ENCODE measurements around the gene RNASEH2B. TPM values are rescaled to one million over a fixed set of nuclear protein-coding genes. Genes with fewer than 3 reads are reported as not detected.

The RNASEH2B gene
- total and polyA plus RNA-seq, 2 of the 8 experiments (the other 6 are each of a cell fraction or from before 2014, with no cell fraction given): 19.3 to 43.9 TPM

- Histone ChIP-seq H3K14ac (ENCODE audit: insufficient read length) (no peak overlapping the region), H2AFZ (ENCODE audit: low read length) (no peak overlapping the region), H2BK20ac (ENCODE audit: low read length) (no peak overlapping the region), H3K27me3 (replicated peaks in 1 of 4; ENCODE audit: control insufficient read depth in 3 of 4, extremely low read depth in 1 of 4, insufficient read depth in 3 of 4, low read length in 3 of 4) (no peaks in the 10 kb centered on the region), H3K79me1 (ENCODE audit: low read depth, low read length) (no peaks in the 10 kb centered on the region), H3K9me3 (ENCODE audit: insufficient read depth in 2 of 2, low read depth in 1 of 2, low read length in 1 of 2) (no peaks in the 10 kb centered on the region), H4K8ac (ENCODE audit: extremely low read depth, insufficient read depth, low read length) (no peak overlapping the region), H3K4me2 (ENCODE audit: insufficient read depth in 1 of 2, low read depth in 2 of 2, low read length in 2 of 2) (no peak overlapping the region), H3K4me1 (replicated peaks in 1 of 4; ENCODE audit: control insufficient read depth in 3 of 4, insufficient read depth in 4 of 4, low read length in 3 of 4) (no peaks in the 10 kb centered on the region), H2BK120ac (replicated peaks; ENCODE audit: low read depth, low read length) (no peak overlapping the region), H2BK12ac (ENCODE audit: low read depth, low read length) (no peak overlapping the region), H3K4me3 (ENCODE audit: extremely low read depth in 1 of 4, insufficient read depth in 2 of 4, low read depth in 3 of 4, low read length in 4 of 4) (no peak overlapping the region), H2BK5ac (ENCODE audit: low read depth, low read length) (no peak overlapping the region), H3K56ac (replicated peaks; ENCODE audit: insufficient read length, low read depth, low read length) (no peak overlapping the region), H3K4ac (replicated peaks; ENCODE audit: insufficient read length, low read depth, low read length) (no peak overlapping the region), H2AK5ac (ENCODE audit: low read depth, low read length) (no peak overlapping the region), H3K36me3 (ENCODE audit: control insufficient read depth in 2 of 4, insufficient read depth in 4 of 4, low read length in 3 of 4) (no peaks in the 10 kb centered on the region), H4K5ac (ENCODE audit: insufficient read length, low read depth, low read length) (no peak overlapping the region), H3K79me2 (ENCODE audit: control insufficient read depth in 1 of 2, insufficient read depth in 2 of 2, low read length in 2 of 2) (no peaks in the 10 kb centered on the region), H4K20me1 (replicated peaks in 1 of 2; ENCODE audit: control insufficient read depth in 1 of 2, insufficient read depth in 2 of 2, low read length in 2 of 2) (no peaks in the 10 kb centered on the region), H3K23ac (ENCODE audit: insufficient read length) (no peak overlapping the region), H3K18ac (ENCODE audit: extremely low read depth, low read length) (no peak overlapping the region), H3K23me2 (ENCODE audit: low read depth, low read length) (no peaks in the 10 kb centered on the region), H3K27ac (ENCODE audit: low read depth, low read length) (no peak overlapping the region), H4K91ac (replicated peaks; ENCODE audit: insufficient read length, low read length) (no peak overlapping the region), H2BK15ac (ENCODE audit: low read length) (no peak overlapping the region), H3K9ac (replicated peaks in 1 of 4; ENCODE audit: extremely low read depth in 1 of 4, low read depth in 3 of 4, low read length in 3 of 4) (no peak overlapping the region)
- FAIRE-seq: no peak
- ChIA-PET CTCF (ENCODE audit: partially characterized antibody) (no interaction called here), POLR2A (ENCODE audit: partially characterized antibody) (no interaction called here)
- no peak for DNase-seq (ENCODE audit: low read depth in 1 of 2, low spot score in 2 of 2)
- TF ChIP-seq CHD1 (IDR thresholded peaks at IDR 0.05; ENCODE audit: low read depth, low read length) (no peak), TCF12 (IDR thresholded peaks at IDR 0.05; ENCODE audit: low read depth, low read length) (no peak), POU5F1 (IDR thresholded peaks at IDR 0.05; ENCODE audit: low read depth, low read length) (no peak), CTCF (IDR thresholded peaks at IDR 0.05; ENCODE audit: control extremely low read depth in 1 of 3, insufficient read depth in 1 of 3, low read depth in 1 of 3, low read length in 3 of 3) (no peak), CREB1 (IDR thresholded peaks at IDR 0.05) (no peak), TAF7 (optimal IDR thresholded peaks at IDR 0.05; ENCODE audit: borderline replicate concordance, low read depth, low read length) (no peak), TAF1 (IDR thresholded peaks at IDR 0.05; ENCODE audit: low read depth, low read length) (no peak), BACH1 (IDR thresholded peaks at IDR 0.05; ENCODE audit: low read length) (no peak)
- 93% methylated on average over 2 of the region's 2 CpGs; no CpG with 5 or more reads in 1 of the 2 experiments for WGBS, 2 experiments (ENCODE audit: extremely low coverage in 1 of 2, insufficient coverage in 1 of 2, insufficient read length in 1 of 2, insufficient replicate concordance in 2 of 2, low coverage in 1 of 2, low lambda C conversion rate in 2 of 2, missing lambda C conversion rate in 1 of 2)
Observed at GRCh38 chr13:50873991-50874390, 35.6 kb upstream of the RNASEH2B start.

Measured in H1 (cell line).